ENCODE data around the gene COL28A1.

DNA sequence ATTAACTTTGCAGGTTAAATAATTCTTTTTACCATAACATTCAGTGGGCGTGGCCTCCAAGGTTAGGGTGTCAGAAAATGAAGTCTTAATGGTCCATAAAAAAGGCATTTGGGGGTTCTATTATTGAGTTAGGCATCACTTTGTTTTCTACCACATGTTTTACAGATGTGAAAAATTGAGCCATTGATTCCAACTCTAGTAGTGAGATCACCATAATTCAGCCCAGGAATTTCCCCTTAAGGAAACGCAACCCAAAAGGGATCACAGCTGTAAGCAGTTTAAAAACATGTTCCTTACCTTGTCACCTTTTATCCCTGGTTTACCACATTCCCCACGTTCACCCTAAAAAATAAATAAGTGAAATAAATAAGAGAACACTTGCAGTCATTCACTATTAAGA lies 24.9 kb downstream of the COL28A1 start:
- TF ChIP-seq, protein P1, sequence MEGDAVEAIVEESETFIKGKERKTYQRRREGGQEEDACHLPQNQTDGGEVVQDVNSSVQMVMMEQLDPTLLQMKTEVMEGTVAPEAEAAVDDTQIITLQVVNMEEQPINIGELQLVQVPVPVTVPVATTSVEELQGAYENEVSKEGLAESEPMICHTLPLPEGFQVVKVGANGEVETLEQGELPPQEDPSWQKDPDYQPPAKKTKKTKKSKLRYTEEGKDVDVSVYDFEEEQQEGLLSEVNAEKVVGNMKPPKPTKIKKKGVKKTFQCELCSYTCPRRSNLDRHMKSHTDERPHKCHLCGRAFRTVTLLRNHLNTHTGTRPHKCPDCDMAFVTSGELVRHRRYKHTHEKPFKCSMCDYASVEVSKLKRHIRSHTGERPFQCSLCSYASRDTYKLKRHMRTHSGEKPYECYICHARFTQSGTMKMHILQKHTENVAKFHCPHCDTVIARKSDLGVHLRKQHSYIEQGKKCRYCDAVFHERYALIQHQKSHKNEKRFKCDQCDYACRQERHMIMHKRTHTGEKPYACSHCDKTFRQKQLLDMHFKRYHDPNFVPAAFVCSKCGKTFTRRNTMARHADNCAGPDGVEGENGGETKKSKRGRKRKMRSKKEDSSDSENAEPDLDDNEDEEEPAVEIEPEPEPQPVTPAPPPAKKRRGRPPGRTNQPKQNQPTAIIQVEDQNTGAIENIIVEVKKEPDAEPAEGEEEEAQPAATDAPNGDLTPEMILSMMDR (IDR thresholded peaks at IDR 0.05), result no peak
- TF ChIP-seq POLR2AphosphoS5 (IDR thresholded peaks at IDR 0.05), result no peak
- TF ChIP-seq EP300 (IDR thresholded peaks at IDR 0.05), result no peak
- TF ChIP-seq POLR2A (IDR thresholded peaks at IDR 0.05), result no peak
